GM08714 (cell line): ENCODE measurements around the gene CARD11.

ENCODE experiments used
- H3K4me3 ChIP-seq: fragments of 200-500 bp; sonication (Bioruptor generic); 2 replicates; pipeline ENCODE4 v1.5.1; 2014; ENCODE audit warnings: mild to moderate bottlenecking, low read length, inconsistent platforms
- ZNF274 ChIP-seq: IDR thresholded peaks from 2 replicates; pipeline ENCODE4 v1.6.1; 2012; ENCODE audit warnings: mild to moderate bottlenecking, low read depth, low read length

CARD11 gene

GRCh38 chr7:3019801-3020200 is 23.9 kb downstream of the CARD11 start:
- TF ChIP-seq ZNF274: no peak
- H3K4me3 ChIP-seq: no peak overlapping the region

GRCh38 chr7:3013975-3014792 is 29.5 kb downstream of the CARD11 start:
- TF ChIP-seq ZNF274: no peak
- H3K4me3 ChIP-seq: no peak overlapping the region

- no peak for TF ChIP-seq ZNF274
- H3K4me3 ChIP-seq: no peak overlapping the region
These were observed 32.3 kb downstream of the CARD11 start for GRCh38 chr7:3011211-3011852.

DNA sequence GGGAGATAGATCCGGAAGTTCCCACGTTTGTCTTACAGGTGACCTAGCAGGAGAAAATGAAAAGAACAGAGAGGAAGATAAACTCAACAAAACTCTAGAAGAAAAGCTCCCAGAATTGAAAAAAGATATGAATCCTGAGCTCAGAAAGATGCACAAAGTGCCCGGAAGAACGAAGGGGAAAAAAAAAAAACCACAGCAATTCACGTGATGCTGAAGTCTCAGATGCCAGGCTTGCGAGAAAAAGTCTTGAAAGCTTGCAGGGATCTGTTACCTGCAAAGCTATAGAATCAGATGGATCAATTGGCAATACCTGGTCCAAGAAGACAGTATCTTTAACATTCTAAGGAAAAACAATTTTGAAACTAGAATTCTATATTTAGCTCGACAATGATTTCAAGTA is 33.5 kb downstream of the CARD11 start:
- no peak overlapping the region for H3K4me3 ChIP-seq
- TF ChIP-seq ZNF274: no peak

DNA sequence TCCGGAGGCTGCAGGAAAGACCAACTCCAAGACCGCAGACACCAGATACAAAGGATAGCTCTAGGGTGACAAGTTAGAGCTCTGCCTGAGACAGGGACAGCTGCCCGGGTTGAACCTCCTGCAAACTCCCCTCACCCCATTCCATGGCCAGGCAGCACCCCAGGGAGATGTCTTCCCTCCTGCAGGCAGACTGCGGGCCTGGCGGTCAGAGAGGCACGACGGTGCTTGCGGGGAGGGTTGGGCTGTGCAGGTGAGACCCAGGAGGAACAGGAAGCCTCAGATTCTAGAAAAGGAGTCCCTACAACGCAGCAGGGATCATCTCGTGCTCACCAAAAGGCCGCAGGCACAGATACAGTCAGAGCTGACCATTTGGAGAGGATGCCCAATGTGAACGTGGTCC is 34.6 kb downstream of the CARD11 start:
- H3K4me3 ChIP-seq: no peak overlapping the region

GRCh38 chr7:3008386-3008785 is 35.3 kb downstream of the CARD11 start:
- no peak overlapping the region for H3K4me3 ChIP-seq
- no peak for TF ChIP-seq ZNF274

More for the DNA sequence above, 34.6 kb downstream of the CARD11 start:
- no peak for TF ChIP-seq ZNF274

- TF ChIP-seq ZNF274: no peak
These were observed 36.0 kb downstream of the CARD11 start for GRCh38 chr7:3007696-3008095.

GRCh38 chr7:3005257-3005656 is 38.4 kb downstream of the CARD11 start:
- no peak for TF ChIP-seq ZNF274
- H3K4me3 ChIP-seq: no peak overlapping the region

More at GRCh38 chr7:3007696-3008095, 36.0 kb downstream of the CARD11 start:
- H3K4me3 ChIP-seq: no peak overlapping the region

DNA sequence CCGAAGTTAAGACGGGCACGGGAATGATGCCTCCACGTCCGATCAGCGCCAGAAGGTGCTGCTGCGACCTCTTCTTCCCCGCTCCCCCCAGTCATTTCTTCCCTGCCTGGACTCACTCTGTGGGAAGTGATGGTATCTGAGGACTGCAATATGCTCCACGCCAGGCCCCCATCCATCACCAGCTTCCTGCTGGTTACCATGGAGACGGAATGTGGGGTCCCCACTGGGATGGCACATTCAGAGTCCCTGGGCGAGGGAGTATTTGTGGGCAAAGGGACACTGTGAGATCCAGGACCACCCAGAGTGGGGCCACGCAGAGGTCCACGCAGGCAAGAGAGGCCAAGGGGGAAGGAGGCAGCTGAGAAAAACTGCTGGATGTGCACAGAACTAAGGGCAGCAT is 39.7 kb downstream of the CARD11 start:
- no peak for TF ChIP-seq ZNF274
- no peak overlapping the region for H3K4me3 ChIP-seq

- no peak for TF ChIP-seq ZNF274
- no peak overlapping the region for H3K4me3 ChIP-seq
These were observed 41.0 kb downstream of the CARD11 start for GRCh38 chr7:3002631-3003030.

- H3K4me3 ChIP-seq: no peak overlapping the region
- no peak for TF ChIP-seq ZNF274
These were observed 43.1 kb downstream of the CARD11 start for GRCh38 chr7:3000566-3000965.

GRCh38 chr7:2999078-2999500 is 44.6 kb downstream of the CARD11 start:
- no peak for TF ChIP-seq ZNF274
- no peak overlapping the region for H3K4me3 ChIP-seq

- TF ChIP-seq ZNF274: no peak
- H3K4me3 ChIP-seq: no peak overlapping the region
These were observed 46.7 kb downstream of the CARD11 start for GRCh38 chr7:2997014-2997413.

DNA sequence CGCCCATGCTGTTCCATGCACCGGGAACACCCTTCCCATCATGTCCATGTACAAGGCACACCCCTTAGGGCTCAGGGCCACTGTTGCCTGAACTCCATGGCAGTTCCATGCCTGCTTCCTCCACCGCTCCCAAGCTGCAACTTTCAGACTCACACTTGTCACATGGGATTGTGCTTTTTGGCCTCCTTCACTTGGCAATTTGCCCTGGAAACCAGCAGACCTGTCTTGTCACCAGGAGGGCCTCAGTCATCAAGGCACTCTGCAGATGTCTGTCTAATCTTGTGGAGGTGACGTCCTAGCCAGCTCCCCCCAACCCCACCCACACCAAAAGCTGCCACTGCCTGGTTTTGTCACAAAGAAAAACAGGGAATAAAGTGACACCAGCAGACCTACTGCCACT is 47.5 kb downstream of the CARD11 start:
- TF ChIP-seq ZNF274: no peak
- no peak overlapping the region for H3K4me3 ChIP-seq

DNA sequence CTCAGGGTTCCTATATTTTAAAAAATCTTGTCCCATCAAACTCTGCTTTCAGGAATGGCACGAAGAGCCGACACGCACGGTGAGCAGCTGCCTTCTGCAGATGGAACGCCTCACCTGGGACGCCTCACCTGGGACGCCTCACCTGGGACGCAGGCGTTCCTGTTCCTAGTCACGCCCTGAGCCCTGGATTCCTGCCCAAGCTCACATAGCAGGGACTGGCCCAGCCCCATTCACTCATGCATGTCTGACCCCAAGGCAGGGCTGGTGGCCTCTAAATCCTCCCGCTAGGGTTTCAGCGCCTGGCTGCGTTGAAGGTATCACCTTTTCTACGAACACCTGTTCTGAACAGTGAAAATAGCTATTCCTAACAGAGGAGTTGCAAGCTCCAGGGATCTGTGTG is 49.8 kb downstream of the CARD11 start:
- no peak overlapping the region for H3K4me3 ChIP-seq
- TF ChIP-seq ZNF274: no peak

DNA sequence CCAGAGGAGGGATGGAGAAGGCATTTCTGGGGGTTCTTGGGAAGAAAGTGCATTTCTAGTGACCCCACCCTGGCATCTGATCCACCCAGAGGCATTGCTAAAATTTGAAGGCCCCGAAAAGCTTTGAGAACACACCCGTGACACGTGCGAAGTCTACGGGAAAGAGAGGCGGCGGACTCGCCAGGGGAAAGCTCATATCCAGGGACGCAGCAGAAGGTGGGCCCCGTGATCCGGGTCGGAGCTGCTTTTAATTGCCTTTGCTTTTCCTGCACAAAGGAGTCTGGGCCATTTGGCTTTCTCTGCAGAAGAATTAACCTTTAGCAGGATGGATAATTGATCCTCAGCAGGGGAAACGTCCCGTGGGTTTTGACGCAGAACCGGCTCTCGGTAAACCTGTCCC is 50.3 kb downstream of the CARD11 start:
- TF ChIP-seq ZNF274: no peak
- H3K4me3 ChIP-seq: no peak overlapping the region
